Hepatocyte (in vitro differentiated cells): Measurements from ENCODE around the gene TMEM14A. TPM values are rescaled to one million over a fixed set of nuclear protein-coding genes. Genes with fewer than 3 reads are reported as not detected.

Source experiments
- DNase-seq: peaks from one replicate; pipeline ENCODE4 v3.0.0-alpha.2; 2016; ENCODE audit warnings: low spot score
- H2AFZ ChIP-seq: fragments of 200-600 bp; sonication (generic); 2 replicates; pipeline ENCODE4 v1.6.0; 2016; ENCODE audit warnings: antibody characterized with exemption, mild to moderate bottlenecking
- H3K27ac ChIP-seq: fragments of 200-600 bp; sonication (generic); 2 replicates; pipeline ENCODE4 v1.5.1; 2016; ENCODE audit warnings: mild to moderate bottlenecking
- H3K27me3 ChIP-seq: fragments of 200-600 bp; sonication (generic); 2 replicates; pipeline ENCODE4 v1.6.1; 2016
- H3K36me3 ChIP-seq: fragments of 200-600 bp; sonication (generic); replicated peaks from 2 replicates; pipeline ENCODE4 v1.5.1; 2016; ENCODE audit warnings: low read depth; ENCODE audit not compliant: insufficient read depth
- H3K4me1 ChIP-seq: fragments of 200-600 bp; sonication (generic); 2 replicates; pipeline ENCODE4 v1.5.1; 2016; ENCODE audit warnings: mild to moderate bottlenecking, moderate library complexity; ENCODE audit not compliant: insufficient read depth
- H3K4me2 ChIP-seq: fragments of 200-600 bp; sonication (generic); 2 replicates; pipeline ENCODE4 v1.6.0; 2016
- H3K4me3 ChIP-seq: fragments of 200-600 bp; sonication (generic); 2 replicates; pipeline ENCODE4 v1.5.1; 2016; ENCODE audit warnings: mild to moderate bottlenecking
- H3K79me2 ChIP-seq: fragments of 200-600 bp; sonication (generic); 2 replicates; pipeline ENCODE4 v1.6.0; 2017; ENCODE audit warnings: mild to moderate bottlenecking
- H3K9me2 ChIP-seq: fragments of 200-600 bp; sonication (generic); replicated peaks from 2 replicates; pipeline ENCODE4 v1.6.0; 2017; ENCODE audit warnings: mild to moderate bottlenecking; ENCODE audit not compliant: insufficient read depth
- H3K9me3 ChIP-seq: fragments of 200-600 bp; sonication (generic); 2 replicates; pipeline ENCODE4 v1.5.1; 2016; ENCODE audit warnings: low read depth, mild to moderate bottlenecking
- H4K20me1 ChIP-seq: fragments of 200-600 bp; sonication (generic); 2 replicates; pipeline ENCODE4 v1.6.0; 2016; ENCODE audit warnings: mild to moderate bottlenecking; ENCODE audit not compliant: insufficient read depth, poor library complexity, severe bottlenecking
- EZH2 ChIP-seq: fragments of 200-600 bp; sonication (generic); IDR thresholded peaks from 2 replicates; pipeline ENCODE4 v1.6.1; 2016; ENCODE audit warnings: antibody characterized with exemption, mild to moderate bottlenecking, borderline replicate concordance
- EZH2phosphoT487 ChIP-seq: fragments of 200-600 bp; sonication (generic); IDR thresholded peaks from one replicate; pipeline ENCODE4 v1.6.1; 2018; ENCODE audit warnings: antibody characterized with exemption, mild to moderate bottlenecking, low read depth, moderate library complexity; ENCODE audit not compliant: unreplicated experiment, severe bottlenecking
- WGBS: methylation state at CpG from one replicate; pipeline ENCODE4 v1.1.6; 2016; ENCODE audit warnings: low lambda C conversion rate; ENCODE audit errors: missing lambda C conversion rate; 5-methylcytosine and 5-hydroxymethylcytosine counted together
- polyA plus RNA-seq: library from polyadenylated mRNA; unstranded; fragments of >200 nt; fragmentation: Nextera tagmentation; extraction: Ambion mirVana; gene quantifications from 2 replicates; pipeline ENCODE4 v1.2.1, GENCODE V29; 2016
- total RNA-seq: library from RNA; depleted of rRNA; stranded (reverse); fragments of >200 nt; gene quantifications from 2 replicates; pipeline ENCODE4 v1.2.3, GENCODE V29; 2014
- TF ChIP-seq, protein P1 (sequence below): fragments of 200-600 bp; sonication (generic); IDR thresholded peaks from 2 replicates; pipeline ENCODE4 v1.5.1; 2016; ENCODE audit warnings: antibody characterized with exemption, mild to moderate bottlenecking; ENCODE audit not compliant: poor library complexity

Gene TMEM14A
- total and polyA plus RNA-seq, 2 experiments from 2014 or later: 84.5 to 86.9 TPM

DNA sequence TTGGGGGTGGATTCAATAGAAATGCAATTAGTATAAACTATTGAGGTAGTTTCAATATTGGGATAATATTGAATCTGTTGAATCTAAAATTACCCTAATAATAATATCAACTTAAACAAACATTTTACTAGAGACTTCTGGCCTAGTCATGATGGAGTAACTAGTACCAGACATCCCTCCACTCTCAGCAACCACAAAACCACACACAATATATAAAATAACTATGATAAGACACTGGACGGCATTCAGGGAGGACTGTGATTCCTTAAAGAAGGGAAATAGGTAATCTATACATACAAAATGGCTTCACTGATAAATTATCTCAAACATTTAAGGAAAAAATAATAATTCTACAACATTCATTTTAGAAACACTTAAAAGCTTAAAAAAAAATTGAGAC is 38.9 kb upstream of the TMEM14A start:
- H3K79me2 ChIP-seq: no peaks in the 10 kb centered on the region
- no peaks in the 10 kb centered on the region for H3K9me3 ChIP-seq
- H4K20me1 ChIP-seq: no peaks in the 10 kb centered on the region
- no peaks in the 10 kb centered on the region for H3K36me3 ChIP-seq
- H3K4me2 ChIP-seq: no peak overlapping the region
- TF ChIP-seq, protein P1, sequence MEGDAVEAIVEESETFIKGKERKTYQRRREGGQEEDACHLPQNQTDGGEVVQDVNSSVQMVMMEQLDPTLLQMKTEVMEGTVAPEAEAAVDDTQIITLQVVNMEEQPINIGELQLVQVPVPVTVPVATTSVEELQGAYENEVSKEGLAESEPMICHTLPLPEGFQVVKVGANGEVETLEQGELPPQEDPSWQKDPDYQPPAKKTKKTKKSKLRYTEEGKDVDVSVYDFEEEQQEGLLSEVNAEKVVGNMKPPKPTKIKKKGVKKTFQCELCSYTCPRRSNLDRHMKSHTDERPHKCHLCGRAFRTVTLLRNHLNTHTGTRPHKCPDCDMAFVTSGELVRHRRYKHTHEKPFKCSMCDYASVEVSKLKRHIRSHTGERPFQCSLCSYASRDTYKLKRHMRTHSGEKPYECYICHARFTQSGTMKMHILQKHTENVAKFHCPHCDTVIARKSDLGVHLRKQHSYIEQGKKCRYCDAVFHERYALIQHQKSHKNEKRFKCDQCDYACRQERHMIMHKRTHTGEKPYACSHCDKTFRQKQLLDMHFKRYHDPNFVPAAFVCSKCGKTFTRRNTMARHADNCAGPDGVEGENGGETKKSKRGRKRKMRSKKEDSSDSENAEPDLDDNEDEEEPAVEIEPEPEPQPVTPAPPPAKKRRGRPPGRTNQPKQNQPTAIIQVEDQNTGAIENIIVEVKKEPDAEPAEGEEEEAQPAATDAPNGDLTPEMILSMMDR: no peak
- TF ChIP-seq EZH2: no peak
- TF ChIP-seq EZH2phosphoT487: no peak
- H3K9me2 ChIP-seq: no peaks in the 10 kb centered on the region
- WGBS: 90% methylated on average over 1 of the region's 1 CpG
- no peaks in the 10 kb centered on the region for H3K4me1 ChIP-seq
- no peak overlapping the region for H2AFZ ChIP-seq
- no peak overlapping the region for H3K4me3 ChIP-seq
- no peak overlapping the region for H3K27ac ChIP-seq
- H3K27me3 ChIP-seq: no peaks in the 10 kb centered on the region
- DNase-seq: no peak

GRCh38 chr6:52634211-52634610 is 36.7 kb upstream of the TMEM14A start:
- Histone ChIP-seq H3K36me3 (no peaks in the 10 kb centered on the region), H2AFZ (peak overlapping the region; percentile 38), H3K4me1 (no peaks in the 10 kb centered on the region), H3K79me2 (no peaks in the 10 kb centered on the region), H3K4me2 (no peak overlapping the region), H3K9me3 (no peaks in the 10 kb centered on the region), H3K9me2 (no peaks in the 10 kb centered on the region), H4K20me1 (no peaks in the 10 kb centered on the region), H3K4me3 (no peak overlapping the region), H3K27ac (peak overlapping the region; percentile 11), H3K27me3 (no peaks in the 10 kb centered on the region)
- no peak for DNase-seq
- 62% methylated on average over 3 of the region's 3 CpGs for WGBS
- TF ChIP-seq EZH2phosphoT487 (no peak), EZH2 (no peak)
- TF ChIP-seq, protein P1: no peak

- no peak for TF ChIP-seq EZH2phosphoT487
- TF ChIP-seq, protein P1: no peak
- TF ChIP-seq EZH2: no peak
- Histone ChIP-seq H4K20me1 (no peaks in the 10 kb centered on the region), H3K27ac (no peak overlapping the region), H3K4me1 (no peaks in the 10 kb centered on the region), H3K9me3 (no peaks in the 10 kb centered on the region), H3K36me3 (no peaks in the 10 kb centered on the region), H3K79me2 (no peaks in the 10 kb centered on the region), H3K9me2 (no peaks in the 10 kb centered on the region), H3K27me3 (no peaks in the 10 kb centered on the region), H2AFZ (peak overlapping the region; percentile 38), H3K4me3 (no peak overlapping the region), H3K4me2 (no peak overlapping the region)
- DNase-seq: no peak
- 74% methylated on average over 5 of the region's 5 CpGs for WGBS
Observed at GRCh38 chr6:52635049-52635577, 35.8 kb upstream of the TMEM14A start.

DNA sequence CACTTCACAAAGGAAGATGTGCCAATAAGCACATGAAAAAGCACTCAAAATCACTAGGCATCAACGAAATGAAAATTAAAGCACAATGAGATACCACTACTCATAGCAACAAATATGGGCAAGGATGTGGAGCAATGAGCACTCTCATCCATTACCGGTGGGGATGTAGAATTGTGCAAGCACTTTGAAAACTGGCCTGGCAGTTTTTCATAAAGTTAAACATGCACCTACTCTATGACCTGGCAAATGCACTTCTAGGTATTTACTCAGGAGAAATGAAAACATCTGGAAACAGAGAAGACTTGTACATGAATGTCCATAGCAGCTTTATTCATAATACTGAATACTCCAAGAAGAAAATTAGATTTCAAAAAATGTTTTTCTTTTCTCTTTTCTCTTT is 34.1 kb upstream of the TMEM14A start:
- H3K27me3 ChIP-seq: no peaks in the 10 kb centered on the region

More for the DNA sequence above, 34.1 kb upstream of the TMEM14A start:
- no peaks in the 10 kb centered on the region for H3K4me1 ChIP-seq
- H3K79me2 ChIP-seq: no peaks in the 10 kb centered on the region
- no peak overlapping the region for H3K4me3 ChIP-seq
- H3K4me2 ChIP-seq: no peak overlapping the region
- WGBS: 91% methylated on average over 2 of the region's 2 CpGs
- H3K27ac ChIP-seq: no peak overlapping the region
- no peak overlapping the region for H2AFZ ChIP-seq
- no peaks in the 10 kb centered on the region for H3K9me3 ChIP-seq
- DNase-seq: no peak
- H3K9me2 ChIP-seq: no peaks in the 10 kb centered on the region
- no peaks in the 10 kb centered on the region for H4K20me1 ChIP-seq
- TF ChIP-seq EZH2phosphoT487: no peak
- TF ChIP-seq, protein P1: no peak
- no peak for TF ChIP-seq EZH2
- no peaks in the 10 kb centered on the region for H3K36me3 ChIP-seq
